GM12891 (cell line): ENCODE measurements around the gene IGF1R.

Experiments
- PAX5 ChIP-seq: IDR thresholded peaks from 2 replicates; pipeline ENCODE4 v1.6.1; 2011; ENCODE audit warnings: low read length, moderate library complexity, mild to moderate bottlenecking; ENCODE audit not compliant: insufficient read depth, severe bottlenecking
- POLR2A ChIP-seq: IDR thresholded peaks from 2 replicates; pipeline ENCODE4 v1.6.1; 2011; ENCODE audit warnings: low read depth, low read length, control low read depth
- POLR2AphosphoS5 ChIP-seq: IDR thresholded peaks from 2 replicates; pipeline ENCODE4 v1.6.1; 2011; ENCODE audit warnings: low read depth, low read length, control low read depth
- POU2F2 ChIP-seq: IDR thresholded peaks from 2 replicates; pipeline ENCODE4 v1.6.1; 2011; ENCODE audit warnings: low read depth, mild to moderate bottlenecking, control low read depth, low read length, moderate library complexity
- SPI1 ChIP-seq: IDR thresholded peaks from 2 replicates; pipeline ENCODE4 v1.6.1; 2011; ENCODE audit warnings: low read depth, low read length, control low read depth
- TAF1 ChIP-seq: IDR thresholded peaks from 2 replicates; pipeline ENCODE4 v1.6.1; 2011; ENCODE audit warnings: low read depth, low read length, control low read depth

- TF ChIP-seq POLR2AphosphoS5 (no peak), POLR2A (no peak), TAF1 (no peak), SPI1 (no peak), POU2F2 (no peak), PAX5 (no peak)
These were observed 239.6 kb downstream of the IGF1R start for GRCh38 chr15:98887976-98888375.
